Parathyroid adenoma (tissue), 2 donors: ENCODE data around the gene SCRN3.
"Not testable (repeated sequence)": the region's sequence is repeated elsewhere in the genome, so short reads cannot be mapped to it uniquely, and the experiment has no call there.

ENCODE experiments used
- H2AFZ ChIP-seq: fragments of 300-600 bp; sonication (generic); one replicate; pipeline ENCODE4 v1.7.0; 2017; ENCODE audit warnings: antibody characterized with exemption, mild to moderate bottlenecking
- H3K27ac ChIP-seq: fragments of 300-600 bp; sonication (generic); one replicate; pipeline ENCODE4 v1.7.0; 2017
- H3K27me3 ChIP-seq: fragments of 300-600 bp; sonication (generic); one replicate; pipeline ENCODE4 v1.7.0; 2017; ENCODE audit warnings: low read length; ENCODE audit not compliant: control insufficient read depth, insufficient read depth
- H3K36me3 ChIP-seq: fragments of 300-600 bp; sonication (generic); one replicate; pipeline ENCODE4 v1.7.0; 2017; ENCODE audit warnings: low read length; ENCODE audit not compliant: control insufficient read depth, insufficient read depth
- H3K4me1 ChIP-seq: fragments of 300-600 bp; sonication (generic); one replicate; pipeline ENCODE4 v1.7.0; 2017; ENCODE audit warnings: control low read depth
- H3K4me2 ChIP-seq: fragments of 300-600 bp; sonication (generic); one replicate; pipeline ENCODE4 v1.7.0; 2017; ENCODE audit warnings: low read length
- H3K4me3 ChIP-seq: fragments of 300-600 bp; sonication (generic); one replicate; pipeline ENCODE4 v1.7.0; 2017; ENCODE audit warnings: low read depth, low read length
- H3K79me2 ChIP-seq: fragments of 300-600 bp; sonication (generic); one replicate; pipeline ENCODE4 v1.7.0; 2017; ENCODE audit warnings: control low read depth
- H3K9ac ChIP-seq: fragments of 300-600 bp; sonication (generic); one replicate; pipeline ENCODE4 v1.7.0; 2017; ENCODE audit warnings: mild to moderate bottlenecking
- H3K9me3 ChIP-seq: fragments of 300-600 bp; sonication (generic); one replicate; pipeline ENCODE4 v1.7.0; 2017; ENCODE audit warnings: low read length; ENCODE audit not compliant: control insufficient read depth
- CTCF ChIP-seq: fragments of 300-600 bp; sonication (generic); IDR thresholded peaks from one replicate; pipeline ENCODE4 v1.7.0; 2017; ENCODE audit warnings: antibody characterized with exemption, mild to moderate bottlenecking
- donor health status: primary hyperparathyroidism.

Gene SCRN3

GRCh38 chr2:174399171-174399570, 3.6 kb downstream of the SCRN3 start:
- H2AFZ ChIP-seq, result no peak overlapping the region
- no peak overlapping the region for H3K27ac ChIP-seq

GRCh38 chr2:174400853-174401252, 5.3 kb downstream of the SCRN3 start:
- H3K4me2 ChIP-seq, result no peak overlapping the region
- no peaks in the 10 kb centered on the region for H3K79me2 ChIP-seq
- no peak overlapping the region for H3K27ac ChIP-seq
- H3K4me1 ChIP-seq, result no peaks in the 10 kb centered on the region
- H3K9me3 ChIP-seq, result no peaks in the 10 kb centered on the region
- no peak overlapping the region for H3K9ac ChIP-seq
- no peak overlapping the region for H3K4me3 ChIP-seq
- H3K36me3 ChIP-seq, result no peaks in the 10 kb centered on the region
- TF ChIP-seq CTCF, result no peak
- H2AFZ ChIP-seq, result no peak overlapping the region
- H3K27me3 ChIP-seq, result no peaks in the 10 kb centered on the region

More at GRCh38 chr2:174399171-174399570, 3.6 kb downstream of the SCRN3 start:
- no peak for TF ChIP-seq CTCF
- Histone ChIP-seq H3K4me1 (peaks cover 3% of the 10 kb centered on the region), H3K9me3 (no peaks in the 10 kb centered on the region), H3K27me3 (no peaks in the 10 kb centered on the region), H3K79me2 (peaks cover 8% of the 10 kb centered on the region), H3K36me3 (no peaks in the 10 kb centered on the region), H3K4me2 (no peak overlapping the region), H3K4me3 (no peak overlapping the region), H3K9ac (no peak overlapping the region)

GRCh38 chr2:174403628-174404027, 8.1 kb downstream of the SCRN3 start:
- no peak overlapping the region for H3K27ac ChIP-seq
- no peak overlapping the region for H3K9ac ChIP-seq
- no peaks in the 10 kb centered on the region for H3K36me3 ChIP-seq
- no peaks in the 10 kb centered on the region for H3K9me3 ChIP-seq
- no peak overlapping the region for H2AFZ ChIP-seq
- H3K4me2 ChIP-seq, result no peak overlapping the region
- H3K27me3 ChIP-seq, result no peaks in the 10 kb centered on the region
- TF ChIP-seq CTCF, result no peak
- H3K4me1 ChIP-seq, result no peaks in the 10 kb centered on the region
- no peak overlapping the region for H3K4me3 ChIP-seq
- no peaks in the 10 kb centered on the region for H3K79me2 ChIP-seq

GRCh38 chr2:174410039-174410438, 14.5 kb downstream of the SCRN3 start:
- not testable (repeated sequence) for H3K27me3 ChIP-seq, H3K9ac ChIP-seq, H3K4me2 ChIP-seq, H3K27ac ChIP-seq, H3K36me3 ChIP-seq, H2AFZ ChIP-seq, H3K9me3 ChIP-seq, H3K4me3 ChIP-seq, H3K4me1 ChIP-seq, H3K79me2 ChIP-seq

GRCh38 chr2:174412256-174412655, 16.7 kb downstream of the SCRN3 start:
- H3K79me2 ChIP-seq, result no peaks in the 10 kb centered on the region
- no peak overlapping the region for H3K4me3 ChIP-seq
- H3K36me3 ChIP-seq, result no peaks in the 10 kb centered on the region
- no peak overlapping the region for H3K9ac ChIP-seq
- no peaks in the 10 kb centered on the region for H3K4me1 ChIP-seq
- H3K9me3 ChIP-seq, result no peaks in the 10 kb centered on the region
- H3K27ac ChIP-seq, result no peak overlapping the region
- no peak overlapping the region for H2AFZ ChIP-seq
- no peaks in the 10 kb centered on the region for H3K27me3 ChIP-seq
- no peak overlapping the region for H3K4me2 ChIP-seq
- no peak for TF ChIP-seq CTCF
